GM12878 (cell line): ENCODE data around the gene AOPEP. TPM values are rescaled to one million over a fixed set of nuclear protein-coding genes. Genes with fewer than 3 reads are reported as not detected.

Source experiments
- ATAC-seq: fragments of 200-7000 bp; cut with Tn5 transposase; 3 replicates; pipeline ENCODE4 v1.9.1; 2020; ENCODE audit warnings: mild to moderate bottlenecking, moderate library complexity
- BruUV-seq: library from RNA; stranded (reverse); fragments of 400-500 nt; replicated peaks from 2 replicates; lab custom pipeline; 2021; lab: Mats Ljungman, UMichigan
- CTCF ChIA-PET: fragments of 300-600 bp; sonication (Branson Sonifier 250); formaldehyde crosslinking; extraction: SDS; loops from one replicate; lab custom pipeline; 2021; ENCODE audit warnings: inconsistent platforms; lab: Yijun Ruan, JAX
- POLR2A ChIA-PET: fragments of 350-600 bp; formaldehyde crosslinking; extraction: SDS; loops from one replicate; lab custom pipeline; 2021; ENCODE audit warnings: inconsistent platforms; lab: Charles Lee
- RAD21 ChIA-PET: fragments of 300-600 bp; sonication (Branson Sonifier 250); formaldehyde crosslinking; loops from one replicate; lab custom pipeline; 2023; ENCODE audit warnings: antibody characterized with exemption; ENCODE audit not compliant: unreplicated experiment; lab: Charles Lee
- SMC1A ChIA-PET: fragments of 300-600 bp; sonication (Branson Sonifier 250); formaldehyde crosslinking; loops from one replicate; lab custom pipeline; 2023; ENCODE audit not compliant: unreplicated experiment, uncharacterized antibody; lab: Charles Lee
- DNase-seq: peaks from one replicate; pipeline ENCODE4 v3.0.0-alpha.2; 2011; ENCODE audit warnings: low read depth, low spot score
- FAIRE-seq: peaks from 3 replicates; lab custom pipeline; 2011; peaks lifted over from hg19 to GRCh38; lab: Jason Lieb, UNC
- H2AFZ ChIP-seq: 2 replicates; pipeline ENCODE4 v1.6.0; 2011; ENCODE audit warnings: low read depth, low read length, control low read depth; ENCODE audit not compliant: control insufficient read depth
- H3K27ac ChIP-seq: 2 replicates; pipeline ENCODE4 v1.5.1; 2011; ENCODE audit warnings: control low read depth; ENCODE audit not compliant: control insufficient read depth, insufficient read depth
- H3K27me3 ChIP-seq, 2 experiments: replicated peaks in 1 of 2; 2 replicates each; pipeline versions ENCODE4 v1.6.0 to v1.6.1; 2011; ENCODE audit warnings: low read length in 1 of 2; ENCODE audit not compliant: control insufficient read depth in 2 of 2, insufficient read depth in 2 of 2
- H3K36me3 ChIP-seq, 2 experiments: 2 replicates each; pipeline ENCODE4 v1.5.1; 2011; ENCODE audit warnings: low read length in 1 of 2; ENCODE audit not compliant: control insufficient read depth in 2 of 2, insufficient read depth in 2 of 2
- H3K4me1 ChIP-seq: 2 replicates; pipeline ENCODE4 v1.6.1; 2011; ENCODE audit warnings: mild to moderate bottlenecking, low read length, moderate library complexity, mixed read lengths; ENCODE audit not compliant: control insufficient read depth, insufficient read depth
- H3K4me2 ChIP-seq: 2 replicates; pipeline ENCODE4 v1.6.0; 2011; ENCODE audit warnings: control low read depth; ENCODE audit not compliant: control insufficient read depth, insufficient read depth
- H3K4me3 ChIP-seq: fragments of 200-600 bp; sonication (generic); 2 replicates; pipeline ENCODE4 v1.5.1; 2016
- H3K79me2 ChIP-seq: 2 replicates; pipeline ENCODE4 v1.6.0; 2011; ENCODE audit warnings: low read length; ENCODE audit not compliant: control insufficient read depth, insufficient read depth
- H3K9ac ChIP-seq: 2 replicates; pipeline ENCODE4 v1.8.0; 2011; ENCODE audit warnings: low read length, control low read depth, mixed read lengths; ENCODE audit not compliant: control insufficient read depth, insufficient read depth
- H3K9me3 ChIP-seq: replicated peaks from 3 replicates; pipeline ENCODE4 v1.5.1; 2011; ENCODE audit warnings: mild to moderate bottlenecking, low read length; ENCODE audit not compliant: control insufficient read depth, insufficient read depth
- H4K20me1 ChIP-seq: 2 replicates; pipeline ENCODE4 v1.6.0; 2011; ENCODE audit not compliant: control insufficient read depth, insufficient read depth
- CBFB ChIP-seq: IDR thresholded peaks from 2 replicates; pipeline ENCODE4 v1.6.1; 2016; ENCODE audit warnings: antibody characterized with exemption, low read depth
- CEBPB ChIP-seq, 2 experiments: fragments of 150-350 bp in 1 of 2; IDR thresholded peaks; 2 replicates each; pipeline ENCODE4 v1.6.1; 2012 to 2014; ENCODE audit warnings: low read depth in 2 of 2, low read length in 2 of 2, borderline replicate concordance in 1 of 2, inconsistent platforms in 1 of 2
- CREB1 ChIP-seq: IDR thresholded peaks from 2 replicates; pipeline ENCODE4 v1.6.1; 2012; ENCODE audit warnings: low read depth, mild to moderate bottlenecking, inconsistent platforms
- CREM ChIP-seq: IDR thresholded peaks from 2 replicates; pipeline ENCODE4 v1.6.1; 2014; ENCODE audit warnings: antibody characterized with exemption, low read depth
- E4F1 ChIP-seq: fragments of 450-650 bp; IDR thresholded peaks from 2 replicates; pipeline ENCODE4 v1.6.1; 2018; ENCODE audit warnings: borderline replicate concordance, mild to moderate bottlenecking; ENCODE audit not compliant: partially characterized antibody
- FOXM1 ChIP-seq: IDR thresholded peaks from 2 replicates; pipeline ENCODE4 v1.6.1; 2012; ENCODE audit warnings: low read depth, mild to moderate bottlenecking, inconsistent platforms, low read length, moderate library complexity
- GATAD2B ChIP-seq: fragments of 450-650 bp; conservative IDR thresholded peaks from 2 replicates; pipeline ENCODE4 v1.6.1; 2017; ENCODE audit warnings: low read depth, mild to moderate bottlenecking, moderate library complexity
- MEF2B ChIP-seq: fragments of 450-650 bp; IDR thresholded peaks from 2 replicates; pipeline ENCODE4 v1.6.1; 2018; ENCODE audit warnings: mild to moderate bottlenecking, moderate library complexity; ENCODE audit not compliant: partially characterized antibody, poor library complexity, severe bottlenecking
- MYC ChIP-seq: IDR thresholded peaks from 2 replicates; pipeline ENCODE4 v1.6.1; 2011; ENCODE audit warnings: mild to moderate bottlenecking, low read length, moderate library complexity, inconsistent platforms; ENCODE audit not compliant: insufficient read depth, insufficient replicate concordance, insufficient read length, severe bottlenecking
- PRDM15 ChIP-seq: fragments of 450-650 bp; formaldehyde crosslinking; IDR thresholded peaks from 2 replicates; pipeline ENCODE4 v1.4.0; 2020; ENCODE audit warnings: mild to moderate bottlenecking, moderate library complexity
- RFX5 ChIP-seq: IDR thresholded peaks from 2 replicates; pipeline ENCODE4 v1.6.1; 2011; ENCODE audit warnings: low read depth, low read length, improper control_type of control experiment
- SREBF1 ChIP-seq: IDR thresholded peaks from 2 replicates; pipeline ENCODE4 v1.6.1; 2012; ENCODE audit warnings: mild to moderate bottlenecking, low read length
- STAT1 ChIP-seq: fragments of 450-650 bp; conservative IDR thresholded peaks from 2 replicates; pipeline ENCODE4 v1.6.1; 2014; ENCODE audit warnings: antibody characterized with exemption, mild to moderate bottlenecking
- SUZ12 ChIP-seq: fragments of 200-600 bp; sonication (generic); IDR thresholded peaks from one replicate; pipeline ENCODE4 v1.6.1; 2018; ENCODE audit warnings: antibody characterized with exemption, mild to moderate bottlenecking; ENCODE audit not compliant: unreplicated experiment
- TBL1XR1 ChIP-seq: IDR thresholded peaks from 2 replicates; pipeline ENCODE4 v1.6.1; 2012; ENCODE audit warnings: low read depth, low read length, improper control_type of control experiment
- ZNF622 ChIP-seq: fragments of 450-650 bp; IDR thresholded peaks from 2 replicates; pipeline ENCODE4 v1.6.1; 2017; ENCODE audit warnings: mild to moderate bottlenecking, inconsistent platforms
- WGBS: methylation state at CpG from one replicate; pipeline ENCODE4 v1.1.6; 2016; ENCODE audit warnings: low lambda C conversion rate; ENCODE audit not compliant: insufficient replicate concordance, insufficient coverage; ENCODE audit errors: missing lambda C conversion rate; 5-methylcytosine and 5-hydroxymethylcytosine counted together
- in situ Hi-C: fragments of 300-500 bp; cut with MboI; formaldehyde crosslinking; loops from 9 replicates; pipeline ENCODE4 v1.14.3; 2018; ENCODE audit warnings: mixed read lengths
- intact Hi-C: fragments of 100-400 bp; cut with micrococcal nuclease; formaldehyde crosslinking; loops from one replicate; pipeline ENCODE4 v1.14.2; 2022; ENCODE audit not compliant: unreplicated experiment
- polyA plus RNA-seq, 11 experiments: library from polyadenylated mRNA; depleted of rRNA in 4 of 11; unstranded in 6 of 11; stranded (reverse) in 5 of 11; fragments of >200 nt; fragmentation: Nextera tagmentation in 4 of 11; fragmentation: Illumina TruSeq in 1 of 11; extraction: Ambion mirVana in 4 of 11; extraction: Trizol in 1 of 11; gene quantifications; 1 replicate in 1 of 11; 2 replicates in 10 of 11; pipeline versions ENCODE4 v1.2.1 to v1.2.3, GENCODE V29; 2011 to 2016; ENCODE audit warnings: inconsistent platforms in 2 of 11, missing spikeins in 2 of 11, low read depth in 1 of 11
- total RNA-seq, 4 experiments: library from RNA; depleted of rRNA in 3 of 4; stranded (reverse); fragments of >200 nt in 3 of 4; fragmentation: Illumina TruSeq in 1 of 4; extraction: Trizol in 1 of 4; gene quantifications; 2 replicates each; pipeline versions ENCODE4 v1.2.1 to v1.2.3, GENCODE V29; 2013 to 2021

Gene AOPEP
- total and polyA plus RNA-seq, 10 of the 15 experiments (the other 5 are each of a cell fraction or from before 2014, with no cell fraction given): 2.3 to 16.9 (median 10.1) TPM

GRCh38 chr9:95001720-95002119 is 275.2 kb downstream of the AOPEP start (continued):
- no peak for TF ChIP-seq E4F1

DNA sequence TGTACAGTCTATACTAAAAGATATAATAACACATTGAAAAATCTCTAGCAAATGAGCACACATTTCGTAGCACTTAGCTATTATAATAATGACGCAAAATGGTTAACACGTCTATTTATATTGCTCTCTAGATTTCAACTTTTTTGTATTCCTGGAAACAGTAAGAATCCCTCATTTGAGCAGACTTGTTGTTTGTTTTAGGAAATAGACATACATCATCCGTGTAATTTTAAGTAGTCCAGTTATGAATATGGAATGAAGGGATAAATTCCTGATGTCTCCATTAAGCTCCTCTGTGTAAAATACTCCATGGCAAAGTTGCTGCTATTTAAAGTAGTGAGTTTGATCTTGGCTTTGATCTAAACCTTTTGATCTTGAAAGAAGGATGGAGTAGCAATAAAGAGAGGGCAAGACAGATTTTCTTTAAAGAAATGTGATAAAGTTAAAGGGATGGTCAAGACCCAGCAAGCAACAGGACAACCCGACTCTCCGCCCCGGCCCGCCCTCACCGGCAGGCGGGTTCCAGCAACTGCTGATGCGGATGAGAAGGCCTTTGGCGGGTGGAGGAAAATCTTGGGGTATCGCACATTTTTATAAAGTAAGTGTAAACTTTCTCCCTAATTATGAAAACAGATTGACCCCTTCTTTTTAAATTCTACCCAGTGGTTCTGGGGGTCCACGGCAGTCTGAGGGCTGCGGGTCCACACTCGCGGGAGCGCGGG is 277.4 kb downstream of the AOPEP start:
- Histone ChIP-seq H3K36me3 (no peaks in the 10 kb centered on the region), H2AFZ (peak overlapping the region; percentile 81), H3K27ac (peak overlapping the region; percentile 69), H3K9me3 (no peaks in the 10 kb centered on the region), H3K4me3 (peak overlapping the region; percentile 77), H4K20me1 (no peaks in the 10 kb centered on the region), H3K9ac (peak overlapping the region; percentile 78), H3K79me2 (no peaks in the 10 kb centered on the region; the same call in 1 of the 2 replicates), H3K27me3 (no peaks in the 10 kb centered on the region), H3K4me1 (no peaks in the 10 kb centered on the region; the same call in 1 of the 2 replicates), H3K4me2 (peak overlapping the region; percentile 90)
- ATAC-seq: peak; percentile 65
- CTCF ChIA-PET: interaction anchor here (1.0 kb wide), 1 partner anchor 322 kb away, joined by 4 read pairs; no protein-coding TSS in a partner anchor
- no peak for FAIRE-seq
- SMC1A ChIA-PET: interaction anchor here (1.0 to 1.1 kb wide), 2 partner anchors 33 to 64 kb away, joined by 3 read pairs; no protein-coding TSS in a partner anchor
- intact Hi-C loops: loop anchor here (10.0 kb wide), 1 partner anchor 219 kb away; no protein-coding TSS in a partner anchor
- in situ Hi-C loops: no loop called here
- BruUV-seq: no TSS peak
- DNase-seq: no peak
- RAD21 ChIA-PET: interaction anchor here (1.1 kb wide), 1 partner anchor 124 kb away, joined by 3 read pairs; no protein-coding TSS in a partner anchor
- POLR2A ChIA-PET: no interaction called here
- WGBS: 22% methylated on average over 19 of the region's 19 CpGs
- no peak for TF ChIP-seq MEF2B
- TF ChIP-seq CREM: 0 out of 2 replicates have a peak, but pooled peaks have one; percentile 8
- TF ChIP-seq CBFB: no peak
- no peak for TF ChIP-seq FOXM1
- no peak for TF ChIP-seq STAT1
- no peak for TF ChIP-seq ZNF622
- no peak for TF ChIP-seq PRDM15 (CRISPR knock-in tag)
- no peak for TF ChIP-seq TBL1XR1
- no peak for TF ChIP-seq GATAD2B
- TF ChIP-seq MYC: no peak
- TF ChIP-seq CREB1: 0 out of 2 replicates have a peak, but pooled peaks have one; percentile 52
- no peak for TF ChIP-seq SREBF1
- peak; percentile 70; the same call in 1 of the 2 replicates for TF ChIP-seq RFX5
- no peak for TF ChIP-seq CEBPB (IDR thresholded peaks at IDR 0.05; ENCODE audit: borderline replicate concordance in 1 of 2, low read depth in 2 of 2, low read length in 2 of 2)
- TF ChIP-seq SUZ12: no peak
